CD4-positive, alpha-beta T cell treated with Interleukin-21 for 1 hour (primary cell): ENCODE measurements around the gene LRRC7.

Source experiments
- DNase-seq: peaks from one replicate; pipeline ENCODE4 v3.0.0-alpha.2; 2020

LRRC7 gene

GRCh38 chr1:70048336-70049094 is 480.8 kb downstream of the LRRC7 start:
- no peak for DNase-seq

- DNase-seq = no peak
Measured at GRCh38 chr1:70051926-70052325, 484.2 kb downstream of the LRRC7 start.

DNA sequence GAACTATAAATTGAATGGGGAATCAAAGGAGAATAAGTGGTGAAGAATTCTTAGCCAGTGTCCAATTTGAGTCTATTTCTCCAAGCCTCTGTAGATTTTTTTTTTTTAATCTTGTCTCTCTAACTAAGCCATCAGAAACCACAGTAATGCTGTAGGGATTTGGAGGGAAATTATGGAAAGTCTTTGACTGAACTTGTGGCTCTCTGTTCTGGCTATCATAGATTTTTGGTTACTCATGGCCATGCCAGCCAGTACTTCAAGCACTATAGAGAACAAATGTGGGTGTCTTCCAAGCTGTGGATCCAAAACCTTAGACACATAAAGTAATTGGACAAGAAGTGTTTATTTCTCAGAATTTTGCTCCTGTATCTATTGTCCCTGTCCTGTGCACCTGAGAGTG is 489.8 kb downstream of the LRRC7 start:
- DNase-seq = no peak

DNA sequence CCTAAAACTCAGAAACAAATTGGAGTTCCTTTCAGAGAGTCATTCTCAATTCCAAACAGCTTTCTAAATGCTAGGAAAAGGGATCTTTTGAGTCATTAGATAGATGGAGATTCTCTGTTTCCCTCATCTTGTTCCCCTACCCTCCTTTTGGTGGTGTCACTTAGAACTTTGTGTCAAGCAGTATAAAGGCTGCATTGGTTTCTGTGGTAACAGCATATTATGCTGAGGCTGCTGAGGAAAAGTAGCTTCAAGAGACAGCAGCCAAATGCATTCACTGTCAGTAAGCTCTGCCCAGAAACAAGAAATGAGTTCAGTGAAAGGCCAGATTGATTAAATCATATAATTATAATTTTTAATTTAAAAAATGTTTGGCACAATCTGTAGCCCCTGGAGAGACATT is 493.5 kb downstream of the LRRC7 start:
- DNase-seq = no peak

DNA sequence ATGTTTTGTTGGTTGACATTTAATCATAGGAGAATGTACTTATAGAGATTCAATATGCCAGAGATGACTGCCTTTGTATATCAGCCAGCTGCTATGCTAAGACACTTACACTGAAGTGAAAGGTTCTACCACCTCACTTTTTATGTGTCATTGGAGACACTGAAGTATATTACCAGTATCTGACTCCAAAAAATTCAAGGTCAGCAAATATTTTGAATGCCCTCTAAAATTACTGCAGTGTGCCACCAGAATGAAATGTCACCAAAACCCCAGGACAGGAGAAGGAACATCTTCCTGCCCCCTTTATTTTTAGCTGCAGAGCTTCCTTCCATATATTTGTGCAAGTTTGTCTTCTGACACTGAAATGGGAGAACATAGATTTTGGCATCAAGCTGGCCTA is 496.1 kb downstream of the LRRC7 start:
- no peak for DNase-seq

DNA sequence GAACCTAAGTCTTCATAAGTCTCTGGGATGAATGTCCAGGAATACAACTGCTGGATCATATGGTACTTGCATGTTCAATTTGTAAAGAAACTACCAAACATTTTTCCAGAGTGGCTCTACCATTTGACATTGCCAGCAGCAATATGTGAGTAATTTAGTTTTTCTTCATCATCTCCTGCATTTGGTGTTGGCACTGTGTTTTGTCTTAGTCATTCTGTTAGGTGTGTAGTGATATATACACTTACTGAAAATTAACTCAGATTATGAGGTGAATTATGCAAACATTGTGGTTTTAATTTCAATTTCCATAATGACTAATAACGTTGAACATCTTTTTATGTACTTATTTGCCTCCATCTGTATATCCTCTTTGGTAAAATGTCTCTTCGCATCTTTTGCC is 499.0 kb downstream of the LRRC7 start:
- no peak for DNase-seq

DNA sequence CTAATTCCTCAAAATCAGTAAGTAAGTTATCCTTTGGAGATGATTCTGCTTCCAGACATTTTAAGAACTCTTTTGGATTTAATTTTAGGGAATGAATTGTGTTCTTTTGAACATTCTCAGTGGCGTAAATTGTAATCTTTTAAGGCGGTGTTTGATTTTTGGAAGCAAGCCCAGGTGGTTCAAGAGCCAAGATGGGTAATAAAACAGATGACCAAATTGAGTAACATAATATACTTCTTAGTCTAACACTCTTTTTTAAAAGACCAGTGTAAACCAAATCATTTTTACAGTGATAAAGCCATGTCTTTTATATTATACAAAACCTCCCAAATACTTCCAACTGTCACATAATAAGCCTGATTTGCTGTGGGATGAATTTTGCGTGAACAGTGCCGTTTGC is 503.9 kb downstream of the LRRC7 start:
- no peak for DNase-seq

DNA sequence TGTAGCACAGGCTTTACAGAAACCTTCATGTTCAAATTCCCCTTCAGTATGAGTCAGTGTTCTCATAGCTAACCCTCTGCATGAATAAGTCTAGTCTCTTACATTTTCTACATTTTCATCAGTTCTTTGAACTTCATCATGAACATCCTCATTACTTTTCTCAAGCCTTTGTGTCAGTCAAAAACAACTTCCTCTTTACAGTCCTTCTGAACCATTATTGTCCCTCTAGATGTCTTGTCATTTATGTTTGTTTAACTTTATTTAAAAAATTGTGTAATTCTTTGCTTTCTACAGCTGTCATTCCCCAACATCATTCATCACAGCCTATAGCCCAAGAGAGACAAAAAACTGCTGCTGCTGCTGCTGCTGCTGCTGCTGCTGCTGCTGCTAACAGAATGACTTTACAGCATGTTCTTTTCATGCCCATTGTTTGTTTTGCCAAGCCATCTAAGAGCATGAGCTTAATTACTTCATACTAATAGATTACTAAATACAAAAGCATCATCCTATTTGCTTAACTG is 504.6 kb downstream of the LRRC7 start:
- DNase-seq = no peak

GRCh38 chr1:70075761-70076160 is 508.0 kb downstream of the LRRC7 start:
- DNase-seq = no peak

GRCh38 chr1:70077066-70077465 is 509.3 kb downstream of the LRRC7 start:
- no peak for DNase-seq

DNA sequence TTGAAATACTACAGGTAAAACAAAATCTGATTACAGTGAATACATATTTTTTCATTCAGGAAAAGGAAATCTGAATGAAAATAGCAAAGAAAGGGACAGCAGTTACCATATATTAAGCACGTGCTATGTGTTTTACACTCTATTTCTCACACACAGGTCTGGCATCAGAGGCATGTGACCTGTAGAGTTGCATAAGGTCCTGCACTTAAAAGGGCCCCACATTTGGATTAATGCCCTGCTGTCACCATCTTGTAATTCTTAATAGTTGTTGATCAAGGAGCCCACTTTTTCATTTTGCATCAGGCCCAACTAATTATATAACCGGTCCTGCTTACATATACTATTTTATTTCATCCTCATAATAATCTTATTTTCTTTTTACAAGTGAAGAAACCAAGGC is 511.8 kb downstream of the LRRC7 start:
- DNase-seq = no peak

- no peak for DNase-seq
Measured at GRCh38 chr1:70083519-70083918, 515.8 kb downstream of the LRRC7 start.

DNA sequence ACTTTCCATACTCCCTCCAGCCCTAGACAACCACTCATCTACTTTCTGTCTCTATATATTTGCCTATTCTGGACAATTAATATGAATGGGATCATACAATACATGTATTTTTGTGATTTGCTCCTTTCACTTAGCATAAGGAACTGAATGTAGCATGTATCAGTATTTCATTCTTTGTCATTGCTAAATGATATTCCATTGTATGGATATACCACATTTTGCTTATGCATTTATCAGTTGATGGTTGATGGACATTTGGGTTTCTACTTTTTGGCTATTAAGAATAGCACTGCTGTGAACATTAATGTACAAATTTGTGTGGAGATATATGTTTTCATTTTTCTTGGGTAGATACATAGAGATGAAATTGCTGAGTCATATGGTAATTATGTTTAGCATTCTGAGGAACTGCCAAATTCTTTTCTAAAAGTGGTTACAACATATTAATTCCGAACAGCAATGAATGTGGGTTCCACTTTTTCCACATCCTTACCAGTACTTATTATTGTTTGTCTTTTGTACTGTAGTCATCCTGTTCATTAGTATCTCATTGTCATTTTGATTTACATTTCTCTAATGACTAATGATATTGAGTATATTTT is 516.7 kb downstream of the LRRC7 start:
- no peak for DNase-seq

DNA sequence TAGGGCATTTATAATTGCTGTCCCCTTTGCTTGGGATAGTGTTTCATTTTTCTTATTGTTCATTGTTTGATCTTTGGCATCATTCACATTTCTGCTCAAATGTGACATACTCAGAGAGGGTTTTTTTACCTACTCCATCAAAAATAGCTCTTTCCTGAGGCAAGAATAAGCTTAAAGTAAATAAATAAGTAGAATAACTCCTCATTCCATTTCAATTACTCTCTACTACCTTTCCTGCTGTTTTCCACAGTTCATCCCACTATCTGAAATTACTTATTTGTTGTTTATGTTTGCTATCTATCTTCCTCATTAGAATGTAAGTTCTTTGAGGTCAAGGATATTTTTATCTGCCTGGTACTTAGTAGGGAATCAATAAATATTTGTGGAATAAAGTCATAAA is 517.8 kb downstream of the LRRC7 start:
- DNase-seq = no peak

DNA sequence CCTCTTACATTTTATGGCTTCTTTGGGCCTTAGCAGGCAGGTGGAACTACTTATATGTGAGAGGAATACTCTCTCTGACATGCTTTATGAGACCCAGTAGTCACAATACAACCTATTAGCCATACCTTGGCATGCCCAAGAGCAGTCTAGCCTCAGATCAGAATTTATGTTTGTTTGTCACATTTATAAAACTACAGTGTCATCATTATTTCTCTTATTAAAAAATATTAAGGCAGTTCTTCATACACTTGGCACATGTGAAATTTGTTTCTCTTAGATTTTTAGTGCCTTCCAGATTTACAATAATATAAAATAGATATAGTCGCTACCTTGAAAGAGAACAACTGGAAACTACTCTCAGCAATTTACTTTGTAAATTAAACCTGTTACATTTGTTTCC is 519.2 kb downstream of the LRRC7 start:
- DNase-seq = no peak

- DNase-seq = no peak
Measured at GRCh38 chr1:70090141-70090540, 522.4 kb downstream of the LRRC7 start.

DNA sequence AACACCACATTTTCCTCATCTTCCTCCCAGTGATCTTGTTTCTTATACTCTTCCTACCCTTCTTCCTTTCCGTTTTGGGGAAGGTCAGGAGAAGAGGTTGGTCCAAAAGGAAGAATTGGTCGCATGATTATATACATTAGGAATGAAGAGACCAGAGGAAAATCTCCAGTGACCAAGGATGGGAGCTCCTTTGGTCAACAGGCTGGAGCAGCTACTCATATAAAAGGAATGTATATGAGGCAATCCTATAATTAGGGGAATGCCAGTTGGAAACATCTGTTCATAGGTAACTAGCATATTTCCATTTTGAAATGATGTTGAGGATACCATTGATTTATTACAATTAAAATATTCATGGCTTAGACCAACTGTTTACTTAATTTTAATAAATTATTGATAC is 523.2 kb downstream of the LRRC7 start:
- DNase-seq = no peak

- no peak for DNase-seq
Measured at GRCh38 chr1:70091811-70092210, 524.1 kb downstream of the LRRC7 start.

DNA sequence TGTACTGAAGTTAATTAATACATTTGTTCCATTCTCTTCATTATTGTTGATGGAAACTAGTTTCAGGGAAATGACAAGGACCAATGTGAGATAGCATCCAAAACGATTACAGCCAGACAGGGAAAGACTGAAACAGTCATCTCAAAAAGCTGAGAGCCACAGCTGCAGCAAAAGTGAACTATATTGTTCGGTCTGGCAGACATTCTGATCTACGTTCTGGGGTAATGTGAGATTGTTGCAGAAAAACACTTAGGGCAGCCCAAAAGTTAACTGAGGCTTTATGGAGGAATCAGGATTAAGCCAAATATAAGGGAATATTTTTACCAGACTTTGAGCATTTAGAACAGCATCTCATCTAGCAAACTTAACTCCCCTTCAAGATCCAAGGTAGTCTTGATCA is 524.8 kb downstream of the LRRC7 start:
- no peak for DNase-seq

DNA sequence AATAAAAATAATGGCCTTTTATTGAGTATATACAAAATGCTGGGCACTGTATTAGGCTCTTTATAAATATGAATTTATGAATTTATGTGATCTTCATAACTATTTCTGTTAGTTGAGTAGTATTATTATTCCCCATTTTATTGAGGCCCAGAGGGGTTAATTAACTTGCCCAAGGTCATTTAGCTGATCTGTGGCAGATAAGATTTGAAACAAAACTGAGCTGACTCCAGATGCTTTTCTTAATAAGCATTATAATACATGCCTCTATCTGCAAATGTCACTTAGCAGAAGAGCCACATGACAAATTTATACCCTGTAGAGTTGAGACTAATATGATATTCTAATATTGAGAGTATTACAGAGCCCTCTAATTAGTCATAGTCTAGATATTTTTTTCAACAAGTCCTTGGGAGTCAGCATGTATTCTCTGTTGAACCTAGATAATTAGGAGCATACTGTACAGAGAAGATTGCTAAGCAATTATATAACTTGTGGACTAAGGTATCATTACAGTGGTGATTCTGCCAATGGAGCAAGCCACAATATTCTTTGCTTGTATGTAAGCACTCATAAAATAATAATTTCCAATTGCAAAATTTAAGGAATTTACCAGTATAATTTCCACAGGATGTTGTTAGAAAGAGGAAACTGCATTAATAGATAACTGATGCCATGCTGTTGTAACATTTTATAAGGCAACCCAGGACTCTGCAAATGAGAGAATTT is 525.7 kb downstream of the LRRC7 start:
- no peak for DNase-seq

DNA sequence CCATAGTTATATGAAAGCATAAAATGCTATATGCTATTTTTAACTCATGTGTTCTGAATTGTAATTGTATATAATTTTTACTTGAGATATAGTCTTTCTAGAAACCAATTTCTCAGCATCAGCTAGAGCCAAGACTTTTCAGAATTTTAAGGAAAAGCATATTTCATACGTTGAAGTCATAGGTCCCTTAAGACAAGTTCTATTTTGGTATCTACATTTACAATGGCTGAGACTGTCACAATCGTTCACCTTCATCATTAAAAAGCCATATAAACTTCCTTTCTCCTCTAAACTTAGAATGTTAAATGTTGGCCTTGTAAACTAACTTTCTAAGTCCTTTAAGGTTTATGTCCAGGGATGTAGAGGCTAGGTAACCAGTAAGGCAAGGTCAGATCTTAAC is 533.5 kb downstream of the LRRC7 start:
- no peak for DNase-seq

DNA sequence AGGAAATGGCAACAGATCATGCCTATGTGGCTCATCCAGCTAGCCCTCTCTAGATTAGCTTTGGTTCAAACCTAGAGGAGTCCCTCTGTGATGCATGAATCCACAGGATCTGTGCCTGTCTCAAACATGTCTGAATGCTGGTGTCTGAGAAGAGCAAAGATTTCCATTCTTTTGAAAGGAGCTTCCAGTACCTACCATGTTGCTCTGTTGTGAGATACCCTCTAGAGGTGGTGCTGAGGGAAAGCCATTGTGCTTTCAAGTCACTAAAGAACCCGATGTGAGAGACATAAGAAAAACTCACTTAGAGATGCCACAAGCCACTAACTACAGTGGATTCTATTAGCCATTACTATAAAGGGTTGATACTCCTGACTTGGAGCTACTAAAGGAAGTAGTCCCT is 534.1 kb downstream of the LRRC7 start:
- no peak for DNase-seq

DNA sequence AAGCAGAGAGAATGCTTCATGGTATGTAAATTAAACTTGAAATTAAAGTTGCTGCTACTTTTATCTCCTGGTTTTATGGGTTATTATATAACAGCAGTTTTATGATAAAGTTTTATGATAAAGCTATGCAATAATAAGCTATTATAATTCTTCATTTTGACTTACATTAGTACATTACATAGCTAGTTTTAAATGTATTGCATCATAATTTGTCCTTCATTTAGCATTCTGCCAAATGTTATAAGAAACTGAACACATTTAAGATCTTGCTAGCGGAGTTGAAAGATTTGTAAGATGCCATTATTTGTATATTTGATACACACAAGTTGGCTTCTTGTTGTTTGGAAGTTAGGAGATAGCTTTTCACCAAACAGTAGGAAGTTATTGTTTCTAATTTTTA is 536.0 kb downstream of the LRRC7 start:
- no peak for DNase-seq

- no peak for DNase-seq
Measured at GRCh38 chr1:70109241-70109640, 541.5 kb downstream of the LRRC7 start.
